MM.1S (cell line): ENCODE data around the gene MTERF2.

ENCODE experiments used
- EZH2 ChIP-seq: fragments of 300-600 bp; sonication (generic); optimal IDR thresholded peaks from 2 replicates; pipeline ENCODE3; 2017; ENCODE audit warnings: low read depth, mild to moderate bottlenecking, antibody characterized with exemption, low read length, mixed read lengths
- TF ChIP-seq, protein P1 (sequence below): fragments of 300-600 bp; sonication (generic); IDR thresholded peaks from 2 replicates; pipeline ENCODE4 v1.5.1; 2016; ENCODE audit warnings: antibody characterized with exemption, low read length, mixed read lengths

DNA sequence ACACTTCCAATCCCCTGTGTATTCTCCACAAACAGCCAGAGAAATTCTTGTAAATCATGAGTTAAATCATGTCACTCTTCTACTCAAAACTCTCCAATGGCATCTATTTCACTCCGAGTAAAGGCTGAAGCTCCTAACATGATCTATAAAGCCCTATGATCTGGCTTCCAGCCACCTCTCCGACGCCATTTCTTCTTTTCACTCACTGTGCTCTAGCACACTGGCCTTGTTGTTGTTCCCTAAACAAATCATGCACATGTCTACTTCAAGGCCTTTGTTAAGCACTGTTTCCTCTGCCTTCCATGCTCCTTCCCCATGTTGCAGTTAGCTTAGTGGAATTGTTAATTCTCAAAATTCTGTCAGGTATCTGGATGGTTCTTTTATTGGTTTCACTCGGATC is 30.1 kb upstream of the MTERF2 start:
- TF ChIP-seq, protein P1, sequence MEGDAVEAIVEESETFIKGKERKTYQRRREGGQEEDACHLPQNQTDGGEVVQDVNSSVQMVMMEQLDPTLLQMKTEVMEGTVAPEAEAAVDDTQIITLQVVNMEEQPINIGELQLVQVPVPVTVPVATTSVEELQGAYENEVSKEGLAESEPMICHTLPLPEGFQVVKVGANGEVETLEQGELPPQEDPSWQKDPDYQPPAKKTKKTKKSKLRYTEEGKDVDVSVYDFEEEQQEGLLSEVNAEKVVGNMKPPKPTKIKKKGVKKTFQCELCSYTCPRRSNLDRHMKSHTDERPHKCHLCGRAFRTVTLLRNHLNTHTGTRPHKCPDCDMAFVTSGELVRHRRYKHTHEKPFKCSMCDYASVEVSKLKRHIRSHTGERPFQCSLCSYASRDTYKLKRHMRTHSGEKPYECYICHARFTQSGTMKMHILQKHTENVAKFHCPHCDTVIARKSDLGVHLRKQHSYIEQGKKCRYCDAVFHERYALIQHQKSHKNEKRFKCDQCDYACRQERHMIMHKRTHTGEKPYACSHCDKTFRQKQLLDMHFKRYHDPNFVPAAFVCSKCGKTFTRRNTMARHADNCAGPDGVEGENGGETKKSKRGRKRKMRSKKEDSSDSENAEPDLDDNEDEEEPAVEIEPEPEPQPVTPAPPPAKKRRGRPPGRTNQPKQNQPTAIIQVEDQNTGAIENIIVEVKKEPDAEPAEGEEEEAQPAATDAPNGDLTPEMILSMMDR = no peak
- TF ChIP-seq EZH2 = no peak
